ENCODE results near the gene UCK2.

Gene UCK2

GRCh38 chr1:165815725-165816124 is 11.7 kb upstream of the UCK2 start:
- TF ChIP-seq CTCF (conservative IDR thresholded peaks at IDR 0.05; ENCODE audit: low read length) = no peak
- H3K4me3 ChIP-seq (ENCODE audit: low read length) = no peak overlapping the region
- DNase-seq (ENCODE audit: low read depth) = no peak

- TF ChIP-seq CTCF (conservative IDR thresholded peaks at IDR 0.05; ENCODE audit: low read length) = no peak
- no peak overlapping the region for H3K4me3 ChIP-seq (ENCODE audit: low read length)
- no peak for DNase-seq (ENCODE audit: low read depth)
These were observed 11.3 kb upstream of the UCK2 start for GRCh38 chr1:165816157-165816556.

GRCh38 chr1:165816826-165817497 is 10.5 kb upstream of the UCK2 start:
- no peak for TF ChIP-seq CTCF (conservative IDR thresholded peaks at IDR 0.05; ENCODE audit: low read length)

GRCh38 chr1:165823552-165824268 is 3.7 kb upstream of the UCK2 start:
- DNase-seq (ENCODE audit: low read depth) = no peak
- no peak for TF ChIP-seq CTCF (conservative IDR thresholded peaks at IDR 0.05; ENCODE audit: low read length)
- H3K4me3 ChIP-seq (ENCODE audit: low read length) = no peak overlapping the region

More at GRCh38 chr1:165816826-165817497, 10.5 kb upstream of the UCK2 start:
- no peak for DNase-seq (ENCODE audit: low read depth)
- H3K4me3 ChIP-seq (ENCODE audit: low read length) = no peak overlapping the region

- DNase-seq (ENCODE audit: low read depth) = no peak
- no peak overlapping the region for H3K4me3 ChIP-seq (ENCODE audit: low read length)
- no peak for TF ChIP-seq CTCF (conservative IDR thresholded peaks at IDR 0.05; ENCODE audit: low read length)
These were observed 3.2 kb upstream of the UCK2 start for GRCh38 chr1:165824269-165824643.

- peak overlapping the region; percentile 86 for H3K4me3 ChIP-seq (ENCODE audit: low read length)
- no peak for DNase-seq (ENCODE audit: low read depth)
These were observed 698 bp upstream of the UCK2 start for GRCh38 chr1:165826565-165827267.

More at GRCh38 chr1:165826565-165827267, 698 bp upstream of the UCK2 start:
- TF ChIP-seq CTCF (conservative IDR thresholded peaks at IDR 0.05; ENCODE audit: low read length) = no peak
